Lower leg skin (tissue), 3 donors: ENCODE data around the gene MED12.

ENCODE experiments used
- POLR2A ChIP-seq, 2 donors: fragments of 450-650 bp; IDR thresholded peaks; one replicate each; pipeline ENCODE4 v1.6.1; 2016 to 2017; ENCODE audit warnings: antibody characterized with exemption in 2 of 2, mild to moderate bottlenecking in 1 of 2, moderate library complexity in 1 of 2
- TF ChIP-seq, protein P1 (sequence below), 3 donors: fragments of 450-650 bp; IDR thresholded peaks; one replicate each; pipeline ENCODE4 v1.5.1; 2016; ENCODE audit warnings: antibody characterized with exemption in 3 of 3, mild to moderate bottlenecking in 3 of 3, moderate library complexity in 2 of 3

DNA sequence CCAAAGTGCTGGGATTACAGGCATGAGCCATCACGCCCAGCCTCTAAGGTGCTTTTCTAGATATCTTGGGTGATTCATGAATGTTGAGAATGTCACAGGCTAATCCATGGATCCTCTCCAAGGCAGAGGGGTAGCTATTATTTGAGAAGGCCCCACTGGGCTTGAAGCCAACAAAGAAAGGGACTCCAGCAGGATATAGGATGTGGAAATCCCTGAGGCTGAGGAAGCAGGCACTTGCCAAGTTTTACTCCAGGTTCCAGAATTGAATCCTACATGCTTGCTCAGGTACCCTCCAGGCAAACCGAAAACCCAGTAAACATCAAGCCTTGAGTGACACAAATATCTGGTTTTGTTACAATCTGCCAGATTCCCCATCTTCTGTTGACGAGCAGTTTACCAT, 42.1 kb downstream of the MED12 start:
- TF ChIP-seq, protein P1, sequence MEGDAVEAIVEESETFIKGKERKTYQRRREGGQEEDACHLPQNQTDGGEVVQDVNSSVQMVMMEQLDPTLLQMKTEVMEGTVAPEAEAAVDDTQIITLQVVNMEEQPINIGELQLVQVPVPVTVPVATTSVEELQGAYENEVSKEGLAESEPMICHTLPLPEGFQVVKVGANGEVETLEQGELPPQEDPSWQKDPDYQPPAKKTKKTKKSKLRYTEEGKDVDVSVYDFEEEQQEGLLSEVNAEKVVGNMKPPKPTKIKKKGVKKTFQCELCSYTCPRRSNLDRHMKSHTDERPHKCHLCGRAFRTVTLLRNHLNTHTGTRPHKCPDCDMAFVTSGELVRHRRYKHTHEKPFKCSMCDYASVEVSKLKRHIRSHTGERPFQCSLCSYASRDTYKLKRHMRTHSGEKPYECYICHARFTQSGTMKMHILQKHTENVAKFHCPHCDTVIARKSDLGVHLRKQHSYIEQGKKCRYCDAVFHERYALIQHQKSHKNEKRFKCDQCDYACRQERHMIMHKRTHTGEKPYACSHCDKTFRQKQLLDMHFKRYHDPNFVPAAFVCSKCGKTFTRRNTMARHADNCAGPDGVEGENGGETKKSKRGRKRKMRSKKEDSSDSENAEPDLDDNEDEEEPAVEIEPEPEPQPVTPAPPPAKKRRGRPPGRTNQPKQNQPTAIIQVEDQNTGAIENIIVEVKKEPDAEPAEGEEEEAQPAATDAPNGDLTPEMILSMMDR (IDR thresholded peaks at IDR 0.05): no peak
- no peak for TF ChIP-seq POLR2A (IDR thresholded peaks at IDR 0.05)
